Measurements from ENCODE around the gene PM20D1. TPM values are rescaled to one million over a fixed set of nuclear protein-coding genes. Genes with fewer than 3 reads are reported as not detected.
"Not testable (repeated sequence)": the region's sequence is repeated elsewhere in the genome, so short reads cannot be mapped to it uniquely, and the experiment has no call there.

The PM20D1 gene
- total and polyA plus RNA-seq, 10 donors = 0.28 to 2.9 (median 1.4) TPM; not detected in 1

DNA sequence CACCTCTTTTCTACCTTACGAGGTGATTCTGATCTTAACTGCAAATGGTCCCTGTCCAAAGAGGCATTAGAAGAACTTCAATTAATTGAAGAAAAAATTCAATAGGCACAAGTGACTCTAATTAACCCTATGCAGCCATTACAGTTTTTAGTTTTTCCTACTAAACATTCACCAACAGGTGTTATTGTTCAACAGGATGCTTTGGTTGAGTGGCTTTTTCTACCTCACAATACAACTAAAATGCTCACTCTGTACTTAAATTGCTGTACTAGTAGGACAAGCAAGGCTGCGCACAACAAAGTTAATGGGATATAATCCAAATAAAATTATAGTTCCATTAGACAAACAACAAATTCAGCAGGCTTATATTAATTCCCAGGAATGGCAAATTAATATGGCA, 11.6 kb upstream of the PM20D1 start:
- TF ChIP-seq, protein P1, sequence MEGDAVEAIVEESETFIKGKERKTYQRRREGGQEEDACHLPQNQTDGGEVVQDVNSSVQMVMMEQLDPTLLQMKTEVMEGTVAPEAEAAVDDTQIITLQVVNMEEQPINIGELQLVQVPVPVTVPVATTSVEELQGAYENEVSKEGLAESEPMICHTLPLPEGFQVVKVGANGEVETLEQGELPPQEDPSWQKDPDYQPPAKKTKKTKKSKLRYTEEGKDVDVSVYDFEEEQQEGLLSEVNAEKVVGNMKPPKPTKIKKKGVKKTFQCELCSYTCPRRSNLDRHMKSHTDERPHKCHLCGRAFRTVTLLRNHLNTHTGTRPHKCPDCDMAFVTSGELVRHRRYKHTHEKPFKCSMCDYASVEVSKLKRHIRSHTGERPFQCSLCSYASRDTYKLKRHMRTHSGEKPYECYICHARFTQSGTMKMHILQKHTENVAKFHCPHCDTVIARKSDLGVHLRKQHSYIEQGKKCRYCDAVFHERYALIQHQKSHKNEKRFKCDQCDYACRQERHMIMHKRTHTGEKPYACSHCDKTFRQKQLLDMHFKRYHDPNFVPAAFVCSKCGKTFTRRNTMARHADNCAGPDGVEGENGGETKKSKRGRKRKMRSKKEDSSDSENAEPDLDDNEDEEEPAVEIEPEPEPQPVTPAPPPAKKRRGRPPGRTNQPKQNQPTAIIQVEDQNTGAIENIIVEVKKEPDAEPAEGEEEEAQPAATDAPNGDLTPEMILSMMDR (IDR thresholded peaks at IDR 0.05 in 8 of 11, conservative IDR thresholded peaks at IDR 0.05 in 3 of 11) = no peak
- TF ChIP-seq POLR2A (IDR thresholded peaks at IDR 0.05) (no peak), POLR2AphosphoS5 (IDR thresholded peaks at IDR 0.05) (no peak)
- no peak for DNase-seq
- 95 to 99% (median 96%) methylated on average over 2 of the region's 2 CpGs for WGBS, 5 donors

DNA sequence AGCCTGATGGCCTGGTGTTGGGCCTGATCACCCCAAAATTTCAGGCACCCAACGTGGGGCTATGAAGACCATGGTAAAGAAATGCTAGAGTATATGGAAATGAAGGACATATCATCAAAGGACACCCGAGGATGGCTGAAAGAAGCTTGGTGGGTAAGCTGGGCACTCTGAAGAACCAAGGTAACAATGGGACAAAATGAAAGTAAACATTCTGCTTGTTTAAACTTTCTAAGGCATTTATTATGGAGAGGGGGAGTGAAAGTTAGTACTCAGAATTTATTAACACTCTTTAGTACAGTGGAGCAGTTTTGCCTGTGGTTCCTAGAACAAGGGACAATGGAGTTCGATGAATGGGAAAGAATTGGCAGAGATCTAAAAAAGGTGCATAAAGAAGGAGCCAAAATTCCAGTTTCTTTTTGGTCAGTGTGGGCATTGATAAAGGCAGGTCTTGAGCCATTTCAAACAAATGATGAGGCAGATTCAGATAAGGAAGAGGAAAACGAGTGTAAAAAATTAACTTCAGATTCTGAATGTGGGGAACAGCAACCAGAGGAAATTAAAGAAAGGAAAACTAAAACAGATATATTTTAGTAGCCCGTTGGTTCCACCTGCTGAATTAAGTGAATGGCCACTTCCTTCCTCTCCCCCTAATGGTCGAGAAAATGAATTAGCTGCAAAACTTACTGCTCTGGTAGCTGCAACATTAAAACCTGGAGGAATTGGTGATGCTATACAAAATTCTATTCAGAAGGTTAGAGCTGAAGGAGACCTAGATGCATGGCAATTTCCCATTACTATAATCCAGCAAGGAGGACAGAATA, 8.4 kb upstream of the PM20D1 start:
- Histone ChIP-seq H3K36me3 (no peaks in the 10 kb centered on the region), H3K9me3 (peaks cover 0 to 32% (median 18%) of the 10 kb centered on the region in 8 donors), H3K27ac (no peak overlapping the region), H3K27me3 (replicated peaks in 1 of 7) (no peaks in the 10 kb centered on the region), H3K4me3 (no peak overlapping the region), H3K4me1 (peaks cover 0 to 11% (median 6%) of the 10 kb centered on the region in 6 donors)
- 38 to 51% (median 44%) methylated on average over 6 of the region's 6 CpGs for WGBS, 5 donors
- TF ChIP-seq POLR2A (IDR thresholded peaks at IDR 0.05) (no peak), POLR2AphosphoS5 (IDR thresholded peaks at IDR 0.05) (no peak)
- TF ChIP-seq, protein P1 (IDR thresholded peaks at IDR 0.05 in 8 of 11, conservative IDR thresholded peaks at IDR 0.05 in 3 of 11) = no peak
- intact Hi-C loops (cut with DNase I; ENCODE audit: low total_unique reads) = no loop called here
- no peak for DNase-seq

More for the DNA sequence above, 11.6 kb upstream of the PM20D1 start:
- intact Hi-C loops (cut with DNase I; ENCODE audit: low total_unique reads) = no loop called here
- H3K27ac ChIP-seq = no peak overlapping the region
- H3K27me3 ChIP-seq (replicated peaks in 1 of 7) = no peaks in the 10 kb centered on the region
- peaks cover 0 to 11% (median 6%) of the 10 kb centered on the region in 6 donors for H3K4me1 ChIP-seq
- no peaks in the 10 kb centered on the region for H3K36me3 ChIP-seq
- H3K9me3 ChIP-seq = peaks cover 0 to 23% (median 11%) of the 10 kb centered on the region in 8 donors
- H3K4me3 ChIP-seq = no peak overlapping the region

DNA sequence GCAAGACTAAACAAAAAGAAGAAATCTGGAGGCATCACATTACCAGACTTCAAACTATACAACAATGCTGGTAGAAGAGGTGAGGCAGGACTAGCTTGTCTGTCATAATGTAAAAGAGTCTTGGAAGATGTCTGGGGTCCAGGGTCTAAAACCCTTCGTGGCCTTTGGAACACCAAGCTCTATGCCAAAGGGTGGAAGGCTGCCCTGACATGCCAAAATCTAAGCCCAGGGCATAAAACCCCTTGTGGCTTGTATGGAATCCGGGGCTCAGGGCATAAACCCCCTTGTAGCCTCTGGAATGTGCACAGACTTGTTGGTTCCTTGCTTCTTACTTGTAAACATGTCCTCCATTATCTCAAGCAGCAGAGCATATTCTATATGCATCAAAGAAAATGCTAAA, 7.6 kb upstream of the PM20D1 start:
- DNase-seq; H3K4me3 ChIP-seq; H3K36me3 ChIP-seq; H3K27me3 ChIP-seq (replicated peaks in 1 of 7); H3K27ac ChIP-seq; intact Hi-C loops (cut with DNase I; ENCODE audit: low total_unique reads): not testable (repeated sequence)
- 72 to 86% (median 80%) methylated on average over 2 of the region's 2 CpGs for WGBS, 5 donors
- Histone ChIP-seq H3K9me3 (peaks cover 0 to 38% (median 23%) of the 10 kb centered on the region in 8 donors), H3K4me1 (peaks cover 0 to 11% (median 6%) of the 10 kb centered on the region in 6 donors)

DNA sequence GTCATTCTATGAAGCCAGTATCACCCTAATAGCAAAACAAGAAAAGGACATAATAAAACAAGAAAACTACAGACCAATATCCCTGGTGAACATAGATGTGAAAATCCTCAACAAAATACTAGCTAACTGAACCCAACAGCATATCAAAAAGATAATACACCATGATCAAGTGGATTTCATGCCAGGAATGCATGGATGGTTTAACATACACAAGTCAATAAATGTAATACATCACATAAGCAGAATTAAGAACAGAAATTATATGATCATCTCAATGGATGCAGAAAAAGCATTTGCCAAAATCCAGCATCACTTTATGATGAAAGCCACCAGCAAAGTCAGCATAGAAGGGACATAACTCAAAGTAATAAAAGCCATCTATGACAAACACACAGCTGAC, 6.5 kb upstream of the PM20D1 start:
- DNase-seq = no peak
- Histone ChIP-seq H3K27ac (no peak overlapping the region), H3K4me1 (peaks cover 0 to 11% (median 6%) of the 10 kb centered on the region in 6 donors)

More for the DNA sequence above, 6.5 kb upstream of the PM20D1 start:
- Histone ChIP-seq H3K9me3 (peaks cover 0 to 28% (median 17%) of the 10 kb centered on the region in 8 donors), H3K4me3 (no peak overlapping the region), H3K27me3 (replicated peaks in 1 of 7) (no peaks in the 10 kb centered on the region), H3K36me3 (no peaks in the 10 kb centered on the region)
- TF ChIP-seq POLR2AphosphoS5 (IDR thresholded peaks at IDR 0.05) (no peak), POLR2A (IDR thresholded peaks at IDR 0.05) (no peak)
- TF ChIP-seq, protein P1 (IDR thresholded peaks at IDR 0.05 in 8 of 11, conservative IDR thresholded peaks at IDR 0.05 in 3 of 11) = no peak
- intact Hi-C loops (cut with DNase I; ENCODE audit: low total_unique reads) = no loop called here

Measured in spleen (tissue), 11 donors.